A549 treated with RU486 at 1 μM for 4 hours (cell line): Measurements from ENCODE around the gene SMIM23. TPM values are rescaled to one million over a fixed set of nuclear protein-coding genes. Genes with fewer than 3 reads are reported as not detected.

Experiments used
- total RNA-seq: library from RNA; stranded (reverse); fragments of 200-300 nt; extraction: Qiagen RNA extraction; gene quantifications from 5 replicates; pipeline ENCODE4 v1.2.3, GENCODE V29; 2022; ENCODE audit warnings: low read depth

The SMIM23 gene
- total RNA-seq: not detected in 5 replicates

DNA sequence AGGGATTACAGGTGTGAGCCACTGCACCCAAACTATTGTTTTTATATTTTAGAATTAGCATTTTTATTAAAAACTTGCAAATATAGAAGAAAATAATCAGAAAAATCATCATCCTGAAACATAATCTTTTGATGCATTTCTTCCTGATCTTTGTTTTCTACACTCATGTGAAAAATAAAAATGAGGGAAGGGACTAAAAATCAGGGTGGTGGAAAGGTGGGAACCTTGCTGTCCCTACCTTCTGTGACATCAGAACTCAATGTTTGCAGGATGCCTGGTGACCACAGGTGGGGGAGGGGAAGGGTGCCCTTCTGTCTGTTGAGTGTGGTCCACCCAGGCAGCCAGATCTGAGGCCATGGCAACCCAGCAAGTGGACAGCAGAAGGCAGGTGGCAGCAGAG, at the start of gene SMIM23:
Gene SMIM23 (plus strand): TSS at position 301 of the 400 bp plus-strand sequence. CDS start 55 bp downstream, at position 356.

Other genes starting within 250 kb of the SMIM23 start
- gene FBXW11, start 220.8 kb downstream of the SMIM23 start, total RNA-seq: 26.8 to 42.3 TPM (median 38.9 TPM) in 5 replicates